HG03280 (cell line): ENCODE measurements around the gene C2CD2.

Source experiments
- ATAC-seq: cut with Tn5 transposase; IDR thresholded peaks from one replicate; pipeline ENCODE4 v1.9.1; 2021; ENCODE audit warnings: mild to moderate bottlenecking, moderate library complexity; ENCODE audit not compliant: unreplicated experiment

C2CD2 gene

GRCh38 chr21:41871293-41872030, 82.4 kb downstream of the C2CD2 start:
- no peak for ATAC-seq

- ATAC-seq = no peak
Measured at GRCh38 chr21:41869771-41870170, 84.0 kb downstream of the C2CD2 start.

- peak; percentile 57 for ATAC-seq
Measured at GRCh38 chr21:41868062-41868710, 85.6 kb downstream of the C2CD2 start.

DNA sequence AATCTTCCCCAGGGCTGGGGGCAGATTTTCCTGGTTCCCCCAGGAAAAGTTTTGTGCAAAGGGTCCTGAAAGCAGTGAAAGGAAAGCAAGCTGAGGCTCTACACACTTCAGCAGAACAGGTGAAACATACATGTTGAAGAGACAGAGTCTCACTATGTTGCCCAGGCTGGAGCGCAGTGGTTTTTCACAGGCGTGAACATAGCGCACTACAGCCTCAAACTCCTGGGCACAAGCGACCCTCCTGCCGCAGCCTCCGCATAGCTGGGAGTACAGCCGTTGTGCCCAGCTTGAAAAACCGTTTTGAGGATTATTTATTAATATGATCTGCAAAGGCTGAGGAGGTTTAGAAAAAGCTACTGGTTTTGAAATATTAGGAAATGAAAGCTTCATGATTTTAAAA, 86.5 kb downstream of the C2CD2 start:
- no peak for ATAC-seq

GRCh38 chr21:41866274-41866809, 87.5 kb downstream of the C2CD2 start:
- no peak for ATAC-seq

DNA sequence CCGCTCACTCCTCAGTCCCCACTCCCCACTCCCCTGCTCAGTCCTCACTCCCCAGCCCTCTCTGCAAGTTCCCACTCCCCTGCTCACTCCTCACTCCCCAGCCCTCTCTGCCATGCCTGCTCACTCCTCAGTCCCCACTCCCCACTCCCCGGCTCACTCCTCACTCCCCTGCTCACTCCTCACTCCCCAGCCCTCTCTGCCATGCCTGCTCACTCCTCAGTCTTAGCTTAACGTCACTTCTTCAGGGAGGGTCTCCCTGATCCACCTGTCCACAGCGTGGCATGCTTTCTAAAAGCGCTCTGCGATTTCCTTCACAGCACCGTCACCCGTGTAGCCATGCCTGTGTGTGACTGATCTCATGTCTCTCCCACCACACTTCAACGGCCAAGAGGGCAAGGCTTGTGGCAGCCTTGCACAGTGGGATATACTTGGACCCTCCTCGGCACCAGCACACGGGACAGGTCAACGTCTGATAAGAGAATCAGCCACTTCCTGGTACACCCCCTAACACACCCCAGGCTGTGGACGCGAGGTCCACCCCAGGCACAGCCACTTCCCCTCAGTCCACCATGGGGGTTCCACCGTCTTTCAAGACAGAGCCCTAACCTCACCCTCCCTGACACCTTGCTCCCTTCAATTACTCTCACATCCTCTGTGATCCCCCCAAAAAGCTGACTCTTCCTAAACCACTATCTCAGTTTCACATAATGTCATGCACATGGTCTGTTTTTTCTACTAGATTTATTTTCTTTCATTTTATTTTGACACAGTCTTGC, 88.6 kb downstream of the C2CD2 start:
- peak; percentile 34 for ATAC-seq

DNA sequence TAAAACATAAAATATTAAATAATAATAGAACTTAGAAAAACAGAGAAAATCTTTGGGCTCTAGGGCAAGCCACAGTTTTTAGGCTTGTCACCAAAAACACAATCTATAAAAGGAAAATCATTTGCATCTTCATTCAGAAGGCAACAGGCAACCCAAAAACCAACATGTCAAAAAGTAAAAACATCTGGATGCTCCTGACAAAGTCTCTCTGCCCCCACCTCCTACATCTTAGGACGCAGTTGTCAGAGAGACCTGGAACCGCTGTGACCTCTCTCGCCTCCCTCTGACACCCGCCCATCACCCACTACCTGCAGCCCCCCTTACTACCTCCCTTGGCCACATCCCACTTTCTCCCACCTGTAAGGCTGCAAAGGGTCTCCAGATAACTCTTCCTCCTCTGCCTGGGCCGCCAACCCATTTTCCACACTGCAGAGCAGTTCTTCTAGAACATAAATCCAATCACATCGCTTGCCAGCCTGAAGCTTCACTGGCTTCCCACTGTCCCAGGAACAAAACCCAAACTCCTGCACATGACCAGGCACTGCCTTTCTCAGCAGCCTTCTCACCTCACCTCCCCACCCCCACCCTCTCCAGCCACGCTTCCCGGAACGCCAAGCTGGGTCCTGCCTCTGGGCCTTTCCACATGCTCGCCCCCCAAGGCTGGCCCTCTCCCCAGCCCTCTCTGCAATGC, 89.4 kb downstream of the C2CD2 start:
- no peak for ATAC-seq

- ATAC-seq = no peak
Measured at GRCh38 chr21:41863439-41863740, 90.4 kb downstream of the C2CD2 start.

- no peak for ATAC-seq
Measured at GRCh38 chr21:41861987-41862386, 91.8 kb downstream of the C2CD2 start.

GRCh38 chr21:41861255-41861654, 92.6 kb downstream of the C2CD2 start:
- ATAC-seq = no peak

- ATAC-seq = no peak
Measured at GRCh38 chr21:41859297-41859980, 94.4 kb downstream of the C2CD2 start.

GRCh38 chr21:41858466-41859296, 95.1 kb downstream of the C2CD2 start:
- no peak for ATAC-seq

GRCh38 chr21:41857771-41858300, 96.0 kb downstream of the C2CD2 start:
- no peak for ATAC-seq

DNA sequence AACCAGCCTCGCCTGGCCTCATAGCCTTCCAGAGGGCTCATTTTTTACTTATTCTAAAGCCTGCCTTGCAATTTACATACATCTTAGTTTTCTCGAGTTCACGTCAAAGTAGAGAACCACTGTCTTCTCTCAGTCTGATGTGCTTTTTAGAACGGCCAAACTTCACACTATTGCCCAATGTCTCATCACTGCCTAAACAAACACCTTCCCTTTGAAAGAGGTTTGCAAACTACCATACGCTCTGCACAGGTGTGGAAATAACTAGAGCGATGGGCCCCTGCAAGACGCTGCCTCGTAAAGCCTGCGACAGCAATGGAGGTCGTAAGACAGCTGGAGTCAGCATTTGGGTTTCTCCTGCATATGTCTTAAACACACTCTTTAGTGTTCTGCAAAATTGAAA, 97.2 kb downstream of the C2CD2 start:
- no peak for ATAC-seq

DNA sequence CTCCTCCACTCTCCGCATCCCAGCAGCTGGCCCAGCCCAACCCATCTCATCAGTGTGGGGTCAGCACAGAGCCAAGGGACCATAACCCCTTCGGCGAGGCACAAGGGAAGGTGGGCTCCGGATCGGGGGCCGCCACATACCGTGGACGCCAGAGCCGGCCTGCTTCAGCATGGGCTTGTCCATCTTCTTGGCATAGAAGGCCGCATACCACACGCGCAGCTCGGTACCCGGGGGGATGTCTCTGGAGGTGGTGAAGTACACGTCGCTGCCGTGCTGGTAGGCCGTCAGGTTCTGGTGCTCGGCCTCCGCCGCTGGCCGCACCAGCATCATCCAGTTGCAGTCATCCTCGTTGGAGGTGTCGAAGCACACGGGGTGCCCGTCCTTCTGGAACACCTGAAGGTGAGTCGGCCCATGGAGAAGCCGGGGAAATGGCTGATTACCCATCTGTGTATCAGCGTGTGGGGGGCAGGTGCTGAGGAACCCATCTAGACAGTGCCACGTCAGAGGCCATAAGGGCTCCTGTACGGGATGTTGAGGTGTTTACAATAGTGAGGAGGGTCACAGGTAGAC, 99.3 kb downstream of the C2CD2 start:
- ATAC-seq = no peak

- ATAC-seq = no peak
Measured at GRCh38 chr21:41852929-41853320, 100.9 kb downstream of the C2CD2 start.

- ATAC-seq = no peak
Measured at GRCh38 chr21:41852151-41852928, 101.5 kb downstream of the C2CD2 start.

DNA sequence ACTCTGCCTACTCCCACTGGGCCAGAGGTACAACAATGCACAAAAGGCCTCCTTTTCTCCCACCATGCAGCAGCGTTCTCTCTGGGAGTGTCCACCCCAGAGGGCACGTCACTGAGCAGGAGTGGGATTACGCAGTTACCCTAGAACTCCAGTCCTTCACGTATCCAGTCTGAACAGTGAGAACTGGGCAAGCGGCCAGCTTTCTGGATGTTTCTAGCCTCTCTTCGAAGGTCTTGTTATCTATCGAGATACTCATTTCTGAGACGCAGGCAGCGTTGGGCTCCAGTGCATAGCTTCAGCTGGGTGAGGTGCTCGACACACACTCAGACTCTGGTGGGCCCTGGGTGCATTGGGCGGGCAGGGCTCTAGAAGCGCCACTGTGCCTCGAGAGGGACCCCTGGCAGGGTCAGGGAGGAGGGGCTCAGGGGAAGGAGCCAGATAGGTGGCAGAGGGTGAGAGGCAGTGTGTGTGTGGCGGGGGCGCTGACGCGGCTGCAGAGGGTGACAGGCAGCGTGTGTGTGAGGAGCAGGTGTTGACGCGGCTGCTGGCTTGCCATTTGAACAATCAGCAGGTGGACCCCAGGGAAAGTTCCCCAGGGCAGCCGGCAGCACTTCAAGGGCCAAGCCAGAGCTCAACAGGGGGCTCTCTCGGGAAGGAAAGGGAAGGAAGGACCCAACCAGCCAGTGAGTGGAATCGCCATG, 102.6 kb downstream of the C2CD2 start:
- ATAC-seq = no peak
